Nucleus accumbens (tissue), 56 donors: Measurements from ENCODE around the gene FDX2.
"Not testable (repeated sequence)": the region's sequence is repeated elsewhere in the genome, so short reads cannot be mapped to it uniquely, and the experiment has no call there.

ENCODE experiments used
- DNase-seq, 56 donors: peaks; one replicate each; lab custom pipeline; 2025; lab: John Stamatoyannopoulos, UW

Gene FDX2

DNA sequence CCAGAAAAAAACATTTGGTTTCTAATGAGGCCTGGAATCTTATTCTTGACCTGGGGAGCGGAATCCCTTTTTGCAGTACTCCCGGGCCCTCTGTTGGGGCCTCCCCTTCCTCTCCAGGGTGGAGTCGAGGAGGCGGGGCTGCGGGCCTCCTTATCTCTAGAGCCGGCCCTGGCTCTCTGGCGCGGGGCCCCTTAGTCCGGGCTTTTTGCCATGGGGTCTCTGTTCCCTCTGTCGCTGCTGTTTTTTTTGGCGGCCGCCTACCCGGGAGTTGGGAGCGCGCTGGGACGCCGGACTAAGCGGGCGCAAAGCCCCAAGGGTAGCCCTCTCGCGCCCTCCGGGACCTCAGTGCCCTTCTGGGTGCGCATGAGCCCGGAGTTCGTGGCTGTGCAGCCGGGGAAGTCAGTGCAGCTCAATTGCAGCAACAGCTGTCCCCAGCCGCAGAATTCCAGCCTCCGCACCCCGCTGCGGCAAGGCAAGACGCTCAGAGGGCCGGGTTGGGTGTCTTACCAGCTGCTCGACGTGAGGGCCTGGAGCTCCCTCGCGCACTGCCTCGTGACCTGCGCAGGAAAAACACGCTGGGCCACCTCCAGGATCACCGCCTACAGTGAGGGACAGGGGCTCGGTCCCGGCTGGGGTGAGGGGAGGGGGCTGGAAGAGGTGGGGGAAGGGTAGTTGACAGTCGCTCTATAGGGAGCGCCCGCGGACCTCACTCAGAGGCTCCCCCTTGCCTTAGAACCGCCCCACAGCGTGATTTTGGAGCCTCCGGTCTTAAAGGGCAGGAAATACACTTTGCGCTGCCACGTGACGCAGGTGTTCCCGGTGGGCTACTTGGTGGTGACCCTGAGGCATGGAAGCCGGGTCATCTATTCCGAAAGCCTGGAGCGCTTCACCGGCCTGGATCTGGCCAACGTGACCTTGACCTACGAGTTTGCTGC lies 28.7 kb downstream of the FDX2 start, which contains the start of gene ICAM4:
Gene ICAM4 (plus strand): TSS at position 153 of the 935 bp plus-strand sequence. CDS start 58 bp downstream, at position 211.
- no peak for DNase-seq

GRCh38 chr19:10285393-10285792 lies 30.4 kb downstream of the FDX2 start:
- no peak for DNase-seq

DNA sequence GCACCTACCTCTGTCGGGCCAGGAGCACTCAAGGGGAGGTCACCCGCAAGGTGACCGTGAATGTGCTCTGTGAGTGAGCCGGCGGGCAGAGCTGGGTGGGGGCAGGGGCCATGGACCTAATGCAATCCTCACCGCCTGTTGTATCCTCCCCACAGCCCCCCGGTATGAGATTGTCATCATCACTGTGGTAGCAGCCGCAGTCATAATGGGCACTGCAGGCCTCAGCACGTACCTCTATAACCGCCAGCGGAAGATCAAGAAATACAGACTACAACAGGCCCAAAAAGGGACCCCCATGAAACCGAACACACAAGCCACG lies 30.9 kb downstream of the FDX2 start:
- no peak for DNase-seq

DNA sequence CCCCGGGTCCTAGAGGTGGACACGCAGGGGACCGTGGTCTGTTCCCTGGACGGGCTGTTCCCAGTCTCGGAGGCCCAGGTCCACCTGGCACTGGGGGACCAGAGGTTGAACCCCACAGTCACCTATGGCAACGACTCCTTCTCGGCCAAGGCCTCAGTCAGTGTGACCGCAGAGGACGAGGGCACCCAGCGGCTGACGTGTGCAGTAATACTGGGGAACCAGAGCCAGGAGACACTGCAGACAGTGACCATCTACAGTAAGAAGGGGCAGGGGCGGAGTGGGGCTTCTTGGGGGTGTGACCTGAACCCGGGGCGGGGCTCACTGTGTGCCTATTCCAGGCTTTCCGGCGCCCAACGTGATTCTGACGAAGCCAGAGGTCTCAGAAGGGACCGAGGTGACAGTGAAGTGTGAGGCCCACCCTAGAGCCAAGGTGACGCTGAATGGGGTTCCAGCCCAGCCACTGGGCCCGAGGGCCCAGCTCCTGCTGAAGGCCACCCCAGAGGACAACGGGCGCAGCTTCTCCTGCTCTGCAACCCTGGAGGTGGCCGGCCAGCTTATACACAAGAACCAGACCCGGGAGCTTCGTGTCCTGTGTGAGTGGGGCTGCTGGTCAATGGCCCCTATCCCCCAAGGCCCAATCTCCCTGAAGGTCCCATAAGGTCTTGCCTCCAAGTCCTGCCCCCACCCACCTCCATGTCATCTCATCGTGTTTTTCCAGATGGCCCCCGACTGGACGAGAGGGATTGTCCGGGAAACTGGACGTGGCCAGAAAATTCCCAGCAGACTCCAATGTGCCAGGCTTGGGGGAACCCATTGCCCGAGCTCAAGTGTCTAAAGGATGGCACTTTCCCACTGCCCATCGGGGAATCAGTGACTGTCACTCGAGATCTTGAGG lies 31.5 kb downstream of the FDX2 start:
- DNase-seq, result no peak

- no peak for DNase-seq
Measured at GRCh38 chr19:10283301-10284064, 32.3 kb downstream of the FDX2 start.

- DNase-seq, result not testable (repeated sequence)
Measured at GRCh38 chr19:10282043-10282442, 33.8 kb downstream of the FDX2 start.

DNA sequence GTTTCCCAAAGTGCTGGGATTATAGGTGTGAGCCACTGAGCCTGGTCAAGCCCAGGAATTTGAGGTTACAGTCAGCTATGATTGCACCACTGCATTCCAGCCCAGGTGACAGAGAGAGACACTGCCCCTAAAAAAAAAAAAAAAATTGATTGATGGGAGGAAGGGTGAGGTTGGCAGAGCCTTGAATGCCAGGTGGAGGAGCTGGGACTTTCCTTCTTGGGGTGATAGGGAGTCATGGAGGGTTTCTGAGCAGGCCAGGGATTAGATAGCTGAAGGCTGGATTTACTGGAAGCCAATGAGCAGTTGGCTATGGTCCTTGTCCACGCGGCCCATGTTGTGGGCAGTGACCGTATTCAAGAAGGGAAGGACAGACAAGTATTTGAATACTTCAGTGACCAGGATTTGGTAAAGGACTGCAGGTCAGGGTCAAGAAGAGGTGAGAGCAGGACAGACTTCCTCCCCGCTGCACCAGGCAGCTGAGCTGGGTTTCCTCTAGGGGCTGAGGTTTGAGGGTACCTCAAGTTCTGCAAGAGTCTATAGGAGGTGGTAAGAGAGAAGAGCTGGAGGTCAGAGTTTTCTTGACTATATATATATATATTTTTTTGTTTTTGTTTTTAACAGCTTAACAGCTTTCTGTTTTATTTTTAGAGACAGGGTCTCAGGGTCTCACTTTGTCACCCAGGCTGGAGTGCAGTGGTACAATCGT lies 35.9 kb downstream of the FDX2 start:
- DNase-seq, result no peak

GRCh38 chr19:10278935-10279334 lies 36.9 kb downstream of the FDX2 start:
- DNase-seq, result no peak

- DNase-seq, result no peak
Measured at GRCh38 chr19:10277795-10278589, 37.8 kb downstream of the FDX2 start.

GRCh38 chr19:10274589-10274988 lies 41.2 kb downstream of the FDX2 start:
- DNase-seq, result no peak

DNA sequence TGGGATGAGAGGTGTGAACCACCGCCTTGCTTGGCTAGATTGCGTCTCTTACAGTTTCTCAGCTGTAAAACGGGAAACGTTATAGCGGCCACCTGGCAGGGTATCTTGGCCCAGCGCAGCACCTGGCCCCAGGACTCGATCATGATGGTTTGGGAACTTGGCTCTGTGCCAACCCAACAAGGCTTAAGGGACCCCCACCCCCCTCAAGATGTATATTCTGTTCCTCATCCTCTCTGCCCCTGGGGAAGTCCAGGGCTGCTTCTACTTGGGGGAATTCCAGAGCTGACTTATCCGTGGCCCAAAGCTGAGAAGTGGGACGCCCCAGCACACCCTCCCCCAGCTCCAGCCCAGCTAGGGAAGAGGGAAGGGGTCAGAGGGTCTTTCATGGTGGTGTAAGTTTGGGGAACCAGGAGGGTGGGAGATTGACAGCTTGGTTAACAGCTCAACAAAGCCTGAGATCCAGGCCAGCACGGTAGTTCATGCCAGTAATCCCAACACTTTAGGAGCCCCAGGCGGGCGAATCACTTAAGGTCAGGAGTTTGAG lies 44.2 kb downstream of the FDX2 start:
- DNase-seq, result no peak

DNA sequence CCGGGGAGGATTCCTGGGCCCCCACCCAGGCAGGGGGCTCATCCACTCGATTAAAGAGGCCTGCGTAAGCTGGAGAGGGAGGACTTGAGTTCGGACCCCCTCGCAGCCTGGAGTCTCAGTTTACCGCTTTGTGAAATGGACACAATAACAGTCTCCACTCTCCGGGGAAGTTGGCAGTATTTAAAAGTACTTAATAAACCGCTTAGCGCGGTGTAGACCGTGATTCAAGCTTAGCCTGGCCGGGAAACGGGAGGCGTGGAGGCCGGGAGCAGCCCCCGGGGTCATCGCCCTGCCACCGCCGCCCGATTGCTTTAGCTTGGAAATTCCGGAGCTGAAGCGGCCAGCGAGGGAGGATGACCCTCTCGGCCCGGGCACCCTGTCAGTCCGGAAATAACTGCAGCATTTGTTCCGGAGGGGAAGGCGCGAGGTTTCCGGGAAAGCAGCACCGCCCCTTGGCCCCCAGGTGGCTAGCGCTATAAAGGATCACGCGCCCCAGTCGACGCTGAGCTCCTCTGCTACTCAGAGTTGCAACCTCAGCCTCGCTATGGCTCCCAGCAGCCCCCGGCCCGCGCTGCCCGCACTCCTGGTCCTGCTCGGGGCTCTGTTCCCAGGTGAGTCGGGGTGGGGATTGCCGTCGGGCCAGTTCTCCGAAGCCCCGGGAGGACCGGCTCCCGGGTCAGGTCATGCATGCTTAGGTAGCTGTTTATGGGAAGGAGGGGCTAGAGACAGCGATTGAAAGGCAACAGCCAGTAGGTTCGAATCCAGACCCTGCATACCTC lies 45.0 kb downstream of the FDX2 start, which contains the start of gene ICAM1:
Gene ICAM1 (plus strand): TSS at position 505 of the 779 bp plus-strand sequence. CDS start 40 bp downstream, at position 545.
- peak in 16 of 56 donors; percentile 4 to 48 (median 18) for DNase-seq

GRCh38 chr19:10270180-10270615 lies 45.6 kb downstream of the FDX2 start:
- peak in 17 of 56 donors; percentile 2 to 52 (median 12) for DNase-seq

DNA sequence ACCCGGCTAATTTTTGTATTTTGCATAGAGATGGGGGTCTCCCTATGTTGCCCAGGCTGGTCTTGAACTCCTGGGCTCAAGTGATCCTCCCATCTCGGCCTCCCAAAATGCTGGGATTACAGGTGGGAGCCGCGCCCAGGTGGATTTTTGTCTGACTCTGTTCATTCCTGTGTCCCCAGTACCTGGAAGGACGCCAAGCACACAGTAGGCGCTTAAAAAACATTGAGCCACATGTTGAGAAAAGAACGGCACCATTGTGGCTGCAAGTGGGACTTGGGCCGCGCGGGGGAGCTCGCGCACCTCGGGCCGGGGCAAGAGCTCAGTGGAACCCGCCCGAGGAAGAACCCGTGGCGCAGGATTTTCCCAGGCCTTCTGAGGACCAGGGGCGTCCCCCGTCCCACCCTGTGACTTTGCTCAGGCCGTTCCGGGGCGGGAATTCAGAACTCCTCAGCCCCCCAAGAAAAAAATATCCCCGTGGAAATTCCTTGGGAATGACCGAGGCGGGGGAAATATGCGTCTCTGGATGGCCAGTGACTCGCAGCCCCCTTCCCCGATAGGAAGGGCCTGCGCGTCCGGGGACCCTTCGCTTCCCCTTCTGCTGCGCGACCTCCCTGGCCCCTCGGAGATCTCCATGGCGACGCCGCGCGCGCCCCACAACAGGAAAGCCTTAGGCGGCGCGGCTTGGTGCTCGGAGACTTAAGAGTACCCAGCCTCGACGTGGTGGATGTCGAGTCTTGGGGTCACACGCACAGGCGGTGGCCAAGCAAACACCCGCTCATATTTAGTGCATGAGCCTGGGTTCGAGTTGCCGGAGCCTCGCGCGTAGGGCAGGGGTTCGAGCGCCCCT lies 46.3 kb downstream of the FDX2 start:
- peak in 50 of 56 donors; percentile 19 to 85 (median 52) for DNase-seq

DNA sequence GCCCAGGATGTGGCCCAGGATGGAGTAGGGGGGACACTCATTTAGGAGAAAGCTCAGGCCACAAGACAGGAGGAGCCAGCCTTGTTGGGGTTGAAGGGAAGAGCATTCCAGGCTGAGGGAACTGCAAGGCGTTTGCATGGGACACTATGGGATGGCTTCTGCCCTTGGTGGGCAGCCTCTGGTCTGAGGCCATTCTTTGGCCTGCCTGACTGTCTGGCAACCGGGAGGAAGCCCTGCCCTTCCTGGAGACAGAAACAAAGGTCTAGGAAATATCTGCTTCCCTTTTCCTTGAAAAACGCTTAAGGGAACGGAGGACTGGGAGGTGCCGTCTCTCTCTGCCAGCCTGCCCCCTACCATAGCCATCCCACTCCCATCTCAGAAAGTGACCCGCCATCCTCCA lies 47.7 kb downstream of the FDX2 start:
- DNase-seq, result no peak

DNA sequence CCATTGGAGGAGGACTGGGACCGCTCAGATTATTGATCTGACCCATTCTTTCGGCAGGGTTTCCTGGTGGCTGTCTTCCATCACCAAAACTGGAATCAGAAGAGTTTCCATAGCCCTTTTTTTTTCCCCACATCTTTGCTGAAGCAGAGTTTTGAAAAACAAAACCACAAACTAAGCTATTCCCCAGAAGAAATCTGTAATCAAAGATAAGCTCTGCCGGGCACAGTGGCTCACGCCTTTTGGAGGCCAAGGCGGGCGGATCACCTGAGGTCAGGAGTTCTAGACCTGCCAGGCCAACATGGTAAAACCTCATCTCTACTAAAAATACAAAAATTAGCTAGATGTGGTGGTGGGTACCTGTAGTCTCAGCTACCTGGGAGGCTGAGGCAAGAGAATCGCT lies 49.1 kb downstream of the FDX2 start:
- no peak for DNase-seq

- no peak for DNase-seq
Measured at GRCh38 chr19:10262771-10263170, 53.0 kb downstream of the FDX2 start.
